HG03135 (cell line): Measurements from ENCODE around the gene KDSR.
"Not testable (repeated sequence)": the region's sequence is repeated elsewhere in the genome, so short reads cannot be mapped to it uniquely, and the experiment has no call there.

Source experiments
- ATAC-seq: cut with Tn5 transposase; IDR thresholded peaks from one replicate; pipeline ENCODE4 v1.9.1; 2021; ENCODE audit warnings: mild to moderate bottlenecking, moderate library complexity; ENCODE audit not compliant: unreplicated experiment

KDSR gene

DNA sequence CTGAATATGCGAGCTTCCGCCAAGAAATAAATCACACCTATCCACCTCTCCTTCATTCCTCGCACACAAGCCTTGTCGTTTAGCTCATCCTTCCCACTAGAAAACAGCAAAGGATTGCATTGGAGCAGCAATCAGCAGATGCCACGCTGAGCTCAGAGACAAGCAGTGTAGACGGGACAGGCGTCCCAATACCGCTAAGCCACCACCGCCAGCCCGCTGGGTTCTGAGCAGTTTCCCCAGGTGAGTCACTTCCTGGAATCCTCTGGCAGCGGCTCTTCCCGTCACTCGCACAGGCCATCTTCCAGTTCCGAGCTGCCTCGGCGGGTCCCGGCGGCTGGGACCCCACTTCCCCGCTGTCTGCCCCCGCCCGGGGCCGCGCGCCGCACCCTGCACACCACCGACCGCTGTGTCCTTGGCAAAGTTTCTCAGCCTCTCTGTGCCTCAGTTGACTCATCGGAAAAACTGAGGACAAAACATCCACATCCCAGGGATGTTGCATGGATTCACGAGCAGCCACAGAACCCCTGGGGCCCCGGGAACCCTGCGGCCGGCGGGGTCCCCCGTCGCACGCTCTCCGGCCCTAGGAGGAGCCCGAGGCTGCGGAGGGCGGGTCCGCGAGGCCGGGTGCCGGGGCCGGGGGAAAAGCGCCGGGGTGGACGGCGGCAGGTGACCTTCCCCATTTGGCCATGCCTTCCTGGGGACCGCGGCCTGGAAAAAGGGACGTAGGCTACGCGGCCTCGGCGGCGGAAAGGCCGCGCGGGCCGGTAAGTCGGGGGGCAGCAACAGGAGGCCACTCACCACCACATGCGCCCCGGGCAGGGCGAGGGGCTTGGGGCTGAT, 573 bp downstream of the KDSR start:
- peak; percentile 35 for ATAC-seq

GRCh38 chr18:63365876-63366212, 1.2 kb downstream of the KDSR start:
- ATAC-seq = no peak

DNA sequence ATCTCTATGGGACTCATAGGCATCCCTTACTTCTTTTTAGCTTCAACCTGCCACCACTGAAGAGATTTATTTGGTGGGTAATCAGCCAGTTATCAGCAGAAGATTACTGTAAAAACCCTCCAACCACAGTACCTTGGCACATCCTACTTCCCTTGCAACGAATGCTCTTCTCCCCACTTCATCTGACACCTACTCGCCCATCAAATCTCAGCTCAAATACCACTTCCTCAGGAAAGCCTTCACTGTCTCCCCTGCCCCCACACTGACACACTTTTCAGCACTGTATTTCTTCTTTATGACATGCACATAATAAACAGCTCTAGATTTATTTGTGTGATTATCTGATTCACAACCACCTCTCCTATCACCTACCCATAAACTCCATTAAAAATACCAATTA, 3.1 kb downstream of the KDSR start:
- ATAC-seq = no peak

DNA sequence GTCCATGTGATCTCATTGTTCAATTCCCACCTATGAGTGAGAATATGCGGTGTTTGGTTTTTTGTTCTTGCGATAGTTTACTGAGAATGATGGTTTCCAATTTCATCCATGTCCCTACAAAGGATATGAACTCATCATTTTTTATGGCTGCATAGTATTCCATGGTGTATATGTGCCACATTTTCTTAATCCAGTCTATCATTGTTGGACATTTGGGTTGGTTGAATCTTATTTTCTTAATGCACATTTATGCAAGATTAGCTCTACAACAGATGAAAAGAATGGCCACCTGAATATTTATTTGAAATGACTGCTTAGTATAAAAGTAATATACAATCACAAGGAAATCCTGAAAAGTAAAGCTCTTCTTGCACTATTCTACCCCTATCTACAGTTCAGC, 3.6 kb downstream of the KDSR start:
- ATAC-seq = not testable (repeated sequence)

DNA sequence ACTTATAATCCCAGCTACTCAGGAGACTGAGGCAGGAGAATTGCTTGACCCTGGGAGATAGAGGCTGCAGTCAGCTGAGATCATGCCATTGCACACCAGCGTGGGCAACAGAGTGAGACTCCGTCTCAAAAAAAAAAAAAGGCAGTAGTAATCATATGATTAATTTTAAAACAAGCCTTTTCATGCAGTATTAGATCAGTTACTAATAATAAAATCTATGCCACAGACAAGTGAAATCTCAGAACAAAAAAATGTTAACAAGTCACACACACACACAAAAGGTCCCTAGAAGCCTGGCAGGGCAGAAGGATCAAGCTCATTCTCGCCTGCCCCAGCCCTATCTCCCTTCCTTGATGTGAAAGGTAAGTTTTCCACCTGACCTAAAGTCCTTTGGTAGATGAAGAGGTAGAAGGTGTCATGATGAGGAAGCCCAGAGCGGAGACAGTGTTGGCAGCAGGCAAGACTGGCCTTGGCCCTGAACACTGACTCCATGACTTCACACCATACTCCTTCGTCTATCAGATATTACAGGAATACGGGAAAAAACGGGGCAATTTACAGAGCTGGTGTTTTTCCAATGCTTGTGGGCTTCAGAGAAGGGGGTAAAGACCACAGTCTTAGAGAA, 10.6 kb downstream of the KDSR start:
- no peak for ATAC-seq

GRCh38 chr18:63350230-63350629, 16.8 kb downstream of the KDSR start:
- no peak for ATAC-seq

GRCh38 chr18:63348508-63349136, 18.4 kb downstream of the KDSR start:
- no peak for ATAC-seq

DNA sequence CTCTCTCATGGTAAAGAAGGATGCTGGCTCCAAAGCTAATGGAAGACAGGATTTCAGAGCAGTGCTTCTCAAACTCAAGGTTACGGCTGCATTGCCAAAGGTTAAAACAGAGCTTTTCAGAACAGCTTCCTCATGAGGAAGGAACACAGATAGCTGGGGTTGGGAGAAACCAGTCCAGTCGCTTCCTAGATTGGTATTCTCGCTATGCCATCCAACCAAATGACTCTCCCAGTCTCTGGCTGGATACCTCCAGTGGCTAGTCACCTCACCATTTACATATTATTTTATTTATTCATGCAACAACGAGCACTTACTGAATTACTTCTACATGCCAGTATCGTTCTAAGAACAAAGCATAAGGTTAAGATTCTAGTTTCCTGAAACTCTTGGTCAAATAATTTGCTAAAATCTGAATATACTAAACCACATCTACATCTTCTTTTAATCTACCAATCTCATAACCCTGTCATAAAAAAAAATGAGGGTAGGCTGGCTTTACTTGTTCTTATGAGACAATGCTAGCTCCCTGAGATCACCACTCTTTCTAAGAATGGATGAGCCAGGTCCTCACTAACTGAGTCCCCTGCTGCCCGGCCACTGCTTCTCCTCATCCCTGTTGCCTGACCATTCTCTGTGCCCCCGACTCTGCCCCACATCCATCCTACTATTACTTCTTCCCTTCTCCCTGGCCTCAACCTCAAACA, 20.4 kb downstream of the KDSR start:
- no peak for ATAC-seq

- no peak for ATAC-seq
Measured at GRCh38 chr18:63346031-63346430, 21.0 kb downstream of the KDSR start.

DNA sequence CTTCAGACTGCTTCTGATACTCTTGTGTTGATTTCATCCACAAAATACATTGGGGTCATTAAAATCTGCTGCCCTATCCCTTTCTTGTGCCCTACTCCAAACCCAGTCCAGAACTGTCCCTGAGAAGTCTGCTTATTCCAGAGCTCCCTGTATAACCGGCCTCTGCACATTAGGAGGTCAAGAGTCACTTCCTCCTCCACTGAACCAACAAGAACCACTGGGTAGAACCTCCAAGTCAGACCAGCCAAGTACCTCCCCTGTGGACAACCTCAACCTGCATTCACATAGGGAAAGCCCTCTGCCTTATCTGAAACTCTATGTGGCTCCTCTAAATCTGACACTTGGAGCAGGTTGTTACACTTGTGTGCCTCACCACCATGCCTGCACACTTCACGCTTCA, 22.1 kb downstream of the KDSR start:
- no peak for ATAC-seq

DNA sequence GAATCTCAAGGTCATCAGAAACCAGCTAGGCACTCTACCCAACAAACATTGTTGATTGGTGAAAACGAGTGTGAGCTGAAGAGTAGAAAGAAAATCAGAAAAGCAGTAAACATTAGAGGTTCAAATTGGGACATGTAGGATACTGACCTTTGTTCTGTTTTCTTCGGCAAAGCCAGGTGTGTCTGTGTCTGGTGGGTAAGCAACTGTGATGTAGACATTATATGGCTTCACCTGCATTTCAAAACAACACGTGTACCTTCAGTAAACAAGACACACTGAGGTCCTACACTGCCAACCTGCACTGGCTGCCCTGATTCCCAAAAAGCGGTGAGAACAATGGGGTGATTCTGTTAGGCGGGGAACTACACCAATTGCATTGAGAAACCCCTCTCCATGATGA, 22.7 kb downstream of the KDSR start:
- no peak for ATAC-seq

- ATAC-seq = no peak
Measured at GRCh38 chr18:63342206-63342605, 24.8 kb downstream of the KDSR start.

GRCh38 chr18:63339920-63340484, 27.0 kb downstream of the KDSR start:
- no peak for ATAC-seq

GRCh38 chr18:63336366-63337099, 30.5 kb downstream of the KDSR start:
- no peak for ATAC-seq

GRCh38 chr18:63331105-63331504, 35.9 kb downstream of the KDSR start:
- ATAC-seq = no peak

DNA sequence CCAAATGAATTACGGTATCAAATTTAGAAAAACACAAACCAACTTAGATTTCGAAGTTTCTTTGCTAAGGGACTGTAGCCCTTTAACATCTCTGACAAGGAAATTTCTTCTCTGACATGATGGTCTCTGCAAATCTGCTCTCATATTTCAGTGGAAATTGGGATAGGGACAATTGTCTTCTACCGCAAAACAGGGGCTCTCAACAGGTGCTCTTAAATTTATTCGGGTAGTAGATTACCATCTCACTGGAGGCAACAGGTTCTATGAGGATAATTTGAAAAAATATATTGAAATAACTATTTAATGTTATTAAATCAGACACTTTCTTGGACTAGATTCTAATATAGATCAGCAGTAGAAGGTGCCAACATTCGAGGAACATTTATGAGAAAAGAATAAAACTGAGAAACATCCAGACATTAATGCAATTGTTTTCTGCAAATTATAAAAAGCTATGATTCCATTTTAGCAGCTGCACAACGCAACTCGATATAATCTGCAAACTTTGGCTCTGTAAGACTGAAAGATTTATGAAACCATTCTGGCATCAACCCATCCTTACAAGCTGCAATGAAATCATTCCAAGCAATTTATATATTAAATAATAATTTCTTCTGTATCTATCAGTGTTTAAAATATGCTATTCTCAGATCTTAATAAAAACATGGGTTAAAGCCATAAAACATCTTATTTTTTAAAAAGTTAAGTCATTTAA, 37.4 kb downstream of the KDSR start:
- no peak for ATAC-seq

GRCh38 chr18:63326011-63326410, 41.0 kb downstream of the KDSR start:
- ATAC-seq = no peak

- no peak for ATAC-seq
Measured at GRCh38 chr18:63325086-63325686, 41.8 kb downstream of the KDSR start.

- no peak for ATAC-seq
Measured at GRCh38 chr18:63322908-63323634, 43.9 kb downstream of the KDSR start.
